ENCODE measurements around the gene MFF.
A peak's percentile ranks its signal among the peaks of the same experiment; 100 is the strongest.
"Not testable (repeated sequence)": the region's sequence is repeated elsewhere in the genome, so short reads cannot be mapped to it uniquely, and the experiment has no call there.

MFF gene

GRCh38 chr2:227378371-227378782, 53.3 kb downstream of the MFF start:
- no peak for DNase-seq

- no peak for DNase-seq
These were observed 54.0 kb downstream of the MFF start, which contains the start of gene TM4SF20 for GRCh38 chr2:227379095-227379494. Gene TM4SF20, minus strand, starts transcription at chr2:227379306. Its CDS starts 38 bp downstream, at chr2:227379268.

GRCh38 chr2:227382241-227382835, 57.3 kb downstream of the MFF start:
- DNase-seq, result not testable (repeated sequence)

GRCh38 chr2:227383686-227384085, 58.6 kb downstream of the MFF start:
- DNase-seq, result no peak

- no peak for DNase-seq
These were observed 61.6 kb downstream of the MFF start for GRCh38 chr2:227386630-227387029.

GRCh38 chr2:227387583-227387982, 62.5 kb downstream of the MFF start, which contains the start of gene SCYGR1:
Gene SCYGR1, minus strand, starts transcription at chr2:227387949. Its CDS starts 0 bp downstream, at chr2:227387949.
- DNase-seq, result not testable (repeated sequence)

- peak; percentile 14 for DNase-seq
These were observed 63.5 kb downstream of the MFF start for GRCh38 chr2:227388537-227389011.

GRCh38 chr2:227389231-227389630, 64.2 kb downstream of the MFF start:
- no peak for DNase-seq

- DNase-seq, result no peak
These were observed 64.6 kb downstream of the MFF start for GRCh38 chr2:227389661-227390060.

GRCh38 chr2:227390468-227391256, 65.6 kb downstream of the MFF start:
- DNase-seq, result no peak

- DNase-seq, result no peak
These were observed 69.3 kb downstream of the MFF start for GRCh38 chr2:227394401-227394800.

- no peak for DNase-seq
These were observed 70.5 kb downstream of the MFF start for GRCh38 chr2:227395556-227395955.

GRCh38 chr2:227397562-227397961, 72.5 kb downstream of the MFF start:
- DNase-seq, result no peak

- no peak for DNase-seq
These were observed 73.9 kb downstream of the MFF start for GRCh38 chr2:227398684-227399670.

- no peak for DNase-seq
These were observed 76.5 kb downstream of the MFF start for GRCh38 chr2:227401550-227401949.

- DNase-seq, result no peak
These were observed 77.3 kb downstream of the MFF start for GRCh38 chr2:227402321-227402720.

GRCh38 chr2:227402959-227403358, 77.9 kb downstream of the MFF start:
- DNase-seq, result no peak

GRCh38 chr2:227404585-227405271, 79.7 kb downstream of the MFF start:
- DNase-seq, result no peak

GRCh38 chr2:227406177-227407031, 81.4 kb downstream of the MFF start:
- peak; percentile 97 for DNase-seq

Data from amniotic stem cell (primary cell).